ENCODE data around the gene NIPSNAP2.

Gene NIPSNAP2

GRCh38 chr7:55964261-55965099 lies at the start of gene NIPSNAP2:
NIPSNAP2 (plus strand) TSS chr7:55964585; CDS start chr7:55964610, 25 bp downstream.
- peak; percentile 84 for DNase-seq (ENCODE audit: low read depth)
- H3K4me3 ChIP-seq (ENCODE audit: low read depth, low read length) = peak within 1 kb of the TSS; percentile 90
- peak; percentile 68 for TF ChIP-seq CTCF (IDR thresholded peaks at IDR 0.05; ENCODE audit: insufficient read depth, low read depth, low read length, missing control alignments)

- DNase-seq (ENCODE audit: low read depth) = no peak
- no peak overlapping the region for H3K4me3 ChIP-seq (ENCODE audit: low read depth, low read length)
- TF ChIP-seq CTCF (IDR thresholded peaks at IDR 0.05; ENCODE audit: insufficient read depth, low read depth, low read length, missing control alignments) = no peak
These were observed 46.6 kb upstream of the NIPSNAP2 start for GRCh38 chr7:55917771-55918170.

- DNase-seq (ENCODE audit: low read depth) = no peak
- TF ChIP-seq CTCF (IDR thresholded peaks at IDR 0.05; ENCODE audit: insufficient read depth, low read depth, low read length, missing control alignments) = no peak
- no peak overlapping the region for H3K4me3 ChIP-seq (ENCODE audit: low read depth, low read length)
These were observed 36.2 kb upstream of the NIPSNAP2 start for GRCh38 chr7:55928006-55928767.

GRCh38 chr7:55931421-55932151 lies 32.8 kb upstream of the NIPSNAP2 start:
- no peak for DNase-seq (ENCODE audit: low read depth)
- H3K4me3 ChIP-seq (ENCODE audit: low read depth, low read length) = no peak overlapping the region
- no peak for TF ChIP-seq CTCF (IDR thresholded peaks at IDR 0.05; ENCODE audit: insufficient read depth, low read depth, low read length, missing control alignments)

- no peak for DNase-seq (ENCODE audit: low read depth)
These were observed 24.8 kb upstream of the NIPSNAP2 start for GRCh38 chr7:55939514-55940123.

More at GRCh38 chr7:55939514-55940123, 24.8 kb upstream of the NIPSNAP2 start:
- no peak for TF ChIP-seq CTCF (IDR thresholded peaks at IDR 0.05; ENCODE audit: insufficient read depth, low read depth, low read length, missing control alignments)
- H3K4me3 ChIP-seq (ENCODE audit: low read depth, low read length) = no peak overlapping the region

Data from GM12865 (cell line).